Dendritic cell treated with granulocyte-macrophage colony-stimulating factor and Interleukin-4, amounts not matched to agents 40 ng/mL and 50 ng/mL, for 4 days (primary cell): ENCODE results near the gene MEX3B.

Source experiments
- H3K27ac Mint-ChIP-seq: one replicate; pipeline ENCODE4 v1.8.0; 2022; ENCODE audit warnings: mild to moderate bottlenecking, mixed read lengths
- H3K27me3 Mint-ChIP-seq: one replicate; pipeline ENCODE4 v1.8.0; 2022; ENCODE audit warnings: mild to moderate bottlenecking, mixed read lengths
- H3K36me3 Mint-ChIP-seq: one replicate; pipeline ENCODE4 v1.8.0; 2022; ENCODE audit warnings: low read depth, mixed read lengths
- H3K4me1 Mint-ChIP-seq: one replicate; pipeline ENCODE4 v1.8.0; 2022; ENCODE audit warnings: low read depth, mixed read lengths
- H3K4me3 Mint-ChIP-seq: one replicate; pipeline ENCODE4 v1.8.0; 2022; ENCODE audit warnings: mild to moderate bottlenecking, moderate library complexity, mixed read lengths
- H3K9me3 Mint-ChIP-seq: one replicate; pipeline ENCODE4 v1.8.0; 2022; ENCODE audit warnings: mixed read lengths
- intact Hi-C: fragments of 100-400 bp; cut with micrococcal nuclease; formaldehyde crosslinking; loops from one replicate; pipeline ENCODE4 v1.15.0; 2022

Gene MEX3B

DNA sequence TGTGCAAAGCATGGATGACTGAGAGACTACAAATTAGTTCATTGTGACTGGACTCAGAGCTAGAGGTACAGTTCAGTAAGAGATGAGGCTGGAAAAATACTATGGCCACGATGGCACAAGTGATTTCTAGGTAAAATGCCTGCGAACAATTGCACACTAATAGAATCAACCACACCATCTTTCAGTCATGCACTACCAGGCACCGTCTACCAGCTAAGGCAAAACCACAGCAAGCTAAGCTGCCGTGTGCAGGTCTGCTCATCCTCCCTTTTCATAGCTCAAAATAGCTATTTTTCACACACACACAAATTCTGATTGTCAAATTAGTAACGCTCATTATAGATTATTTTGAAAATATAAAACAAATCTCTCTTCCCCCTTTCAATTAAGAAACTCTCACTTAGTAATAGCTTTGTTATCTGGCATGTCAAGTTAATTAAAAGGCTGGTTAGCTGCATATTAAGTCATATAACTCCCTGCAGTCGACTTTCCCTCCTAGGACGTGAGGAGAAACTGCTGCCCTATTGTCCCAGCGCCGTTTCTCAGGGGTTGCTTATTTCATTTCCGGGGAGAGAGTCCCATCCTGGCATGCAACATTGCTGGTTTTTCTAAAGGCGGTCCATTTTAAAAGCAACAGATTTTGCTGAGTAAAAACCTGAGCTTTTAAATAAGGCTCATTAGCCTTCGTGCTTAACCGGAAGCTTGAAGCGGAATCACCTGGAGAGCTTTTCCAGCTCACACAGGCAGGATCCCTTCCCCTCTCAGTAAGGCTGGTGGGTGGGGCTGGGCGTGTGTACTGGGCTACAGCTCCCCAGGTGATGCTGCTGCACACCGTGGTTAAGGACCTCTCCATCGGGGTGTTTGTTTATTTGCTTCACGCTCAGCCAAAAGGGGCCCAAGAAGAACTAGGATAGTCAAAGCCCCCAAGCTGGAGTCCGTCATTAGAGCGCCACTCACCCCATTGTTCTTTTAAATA is 16.9 kb upstream of the MEX3B start:
- H3K36me3 Mint-ChIP-seq = no peaks in the 10 kb centered on the region
- intact Hi-C loops = no loop called here
- H3K4me1 Mint-ChIP-seq = no peaks in the 10 kb centered on the region
- no peak overlapping the region for H3K27ac Mint-ChIP-seq
- no peaks in the 10 kb centered on the region for H3K9me3 Mint-ChIP-seq
- H3K27me3 Mint-ChIP-seq = peaks cover 36% of the 10 kb centered on the region
- no peak overlapping the region for H3K4me3 Mint-ChIP-seq

DNA sequence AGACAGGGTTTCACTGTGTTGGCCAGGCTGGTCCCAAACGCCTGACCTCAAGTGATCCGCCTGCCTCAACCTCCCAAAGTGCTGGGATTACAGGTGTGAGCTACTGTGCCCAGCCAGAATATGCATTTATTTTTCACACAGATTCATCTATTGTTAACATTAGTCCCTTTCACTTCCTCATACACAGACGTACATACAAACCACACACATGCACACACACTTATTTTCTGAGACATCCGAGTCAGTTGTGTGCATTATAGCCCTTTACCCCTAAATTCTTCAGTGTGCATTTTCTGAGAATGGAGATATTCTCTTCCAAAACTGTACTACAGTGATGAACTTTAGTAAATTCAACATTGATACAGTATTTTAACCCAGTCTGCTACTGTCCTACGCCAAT is 15.0 kb upstream of the MEX3B start:
- H3K9me3 Mint-ChIP-seq = no peaks in the 10 kb centered on the region
- no peaks in the 10 kb centered on the region for H3K4me1 Mint-ChIP-seq
- H3K27me3 Mint-ChIP-seq = peaks cover 47% of the 10 kb centered on the region
- H3K36me3 Mint-ChIP-seq = no peaks in the 10 kb centered on the region
- H3K4me3 Mint-ChIP-seq = no peak overlapping the region
- no peak overlapping the region for H3K27ac Mint-ChIP-seq
- intact Hi-C loops = no loop called here

DNA sequence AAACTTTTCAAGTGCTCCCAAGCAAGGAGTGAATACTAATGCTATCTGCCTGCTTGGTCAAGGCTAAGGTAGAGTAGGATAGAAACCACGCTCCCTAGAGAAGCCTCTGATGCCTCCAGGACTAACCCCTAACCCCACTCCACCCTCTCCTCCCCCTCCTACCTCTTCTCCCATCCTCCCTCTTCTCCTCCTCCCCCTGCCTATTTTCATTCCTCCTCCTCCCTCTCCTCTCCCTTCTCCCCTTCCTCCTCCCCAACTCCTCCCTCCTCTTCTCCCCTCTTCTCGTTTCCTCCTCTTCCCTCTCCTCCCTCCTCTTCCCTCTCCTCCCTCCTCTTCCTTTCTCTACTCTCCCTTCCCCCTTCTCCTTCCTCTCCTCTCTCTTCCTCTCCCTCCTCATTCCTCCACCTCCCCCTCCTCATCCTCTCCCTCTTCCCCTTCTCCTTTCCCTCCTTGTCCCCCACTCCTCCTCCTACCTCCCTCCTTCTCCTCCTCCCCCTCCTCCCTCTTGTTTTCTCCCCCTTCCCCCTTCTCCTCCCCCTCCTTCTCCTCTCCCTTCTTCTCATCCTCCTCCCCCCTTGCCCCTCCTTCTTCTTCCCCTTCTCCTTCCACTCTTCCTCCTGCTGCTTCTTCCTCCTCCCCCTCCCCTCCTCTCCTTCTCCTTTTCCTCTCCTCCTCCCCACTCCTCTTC is 12.8 kb upstream of the MEX3B start:
- H3K27me3 Mint-ChIP-seq = peaks cover 40% of the 10 kb centered on the region
- H3K9me3 Mint-ChIP-seq = no peaks in the 10 kb centered on the region
- no peaks in the 10 kb centered on the region for H3K36me3 Mint-ChIP-seq
- intact Hi-C loops = no loop called here
- no peak overlapping the region for H3K27ac Mint-ChIP-seq
- H3K4me1 Mint-ChIP-seq = no peaks in the 10 kb centered on the region
- no peak overlapping the region for H3K4me3 Mint-ChIP-seq

DNA sequence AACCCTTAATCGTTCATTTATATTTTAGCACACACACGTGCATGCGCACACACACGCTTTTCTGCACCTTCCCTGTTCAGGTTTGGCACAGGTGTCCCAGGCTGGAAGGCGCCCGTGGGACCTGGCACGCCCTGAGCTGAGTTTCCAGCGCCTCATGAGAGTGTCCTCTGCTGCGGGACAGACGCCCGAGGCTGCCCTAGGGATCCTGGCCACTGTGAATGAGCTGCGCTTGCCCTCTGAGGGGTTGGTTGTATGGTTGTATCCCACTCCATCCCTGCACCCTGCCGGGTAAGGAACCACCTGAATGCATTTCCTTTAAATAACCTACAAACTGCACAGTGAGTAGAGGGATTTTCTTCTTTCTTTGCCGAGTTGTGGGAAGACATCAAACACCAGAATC is 12.2 kb upstream of the MEX3B start:
- no peaks in the 10 kb centered on the region for H3K4me1 Mint-ChIP-seq
- H3K27ac Mint-ChIP-seq = no peak overlapping the region
- H3K36me3 Mint-ChIP-seq = no peaks in the 10 kb centered on the region
- H3K4me3 Mint-ChIP-seq = no peak overlapping the region
- intact Hi-C loops = no loop called here
- H3K9me3 Mint-ChIP-seq = no peaks in the 10 kb centered on the region
- peaks cover 38% of the 10 kb centered on the region for H3K27me3 Mint-ChIP-seq

DNA sequence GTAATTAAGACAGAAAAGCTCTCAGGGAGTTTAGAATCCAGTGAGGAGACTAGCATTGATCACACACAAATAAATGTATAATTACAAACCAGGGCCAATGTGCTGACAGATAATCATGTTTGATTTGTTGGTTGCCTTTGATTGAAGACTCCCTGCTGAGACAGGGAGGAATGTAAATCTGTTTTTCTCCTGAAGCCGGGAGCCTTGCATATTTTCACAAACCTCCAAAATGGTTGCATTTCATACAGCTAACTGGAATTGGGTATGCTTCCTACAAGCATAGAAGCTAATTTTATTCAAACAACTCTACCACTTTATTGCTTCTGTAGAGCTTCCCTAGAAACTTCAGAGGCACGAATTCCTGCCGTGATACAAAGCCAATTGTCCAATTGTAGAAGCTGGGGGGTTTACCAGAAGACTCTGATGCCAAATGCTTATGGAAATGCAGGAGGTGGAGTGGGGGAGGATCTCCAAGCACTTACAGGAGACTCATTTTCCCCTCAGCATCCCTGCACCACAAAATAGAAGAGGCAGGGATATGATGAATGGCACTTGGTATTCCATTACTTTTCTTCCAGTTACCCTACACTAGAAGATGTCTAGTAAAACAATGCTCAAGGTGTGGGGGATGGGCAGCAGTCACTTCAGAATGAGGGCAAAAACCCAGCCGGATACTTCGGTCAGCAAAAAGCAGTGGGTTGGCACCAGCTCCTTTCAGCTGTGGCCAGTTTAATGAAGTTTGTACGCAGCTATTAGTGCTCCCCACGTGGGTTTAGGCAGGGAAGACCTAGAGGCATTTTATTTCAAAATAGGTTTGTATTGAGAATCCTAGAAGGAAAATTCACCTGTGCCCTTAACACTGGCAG is 11.4 kb upstream of the MEX3B start:
- Mint-ChIP-seq H3K9me3 (no peaks in the 10 kb centered on the region), H3K27me3 (peaks cover 34% of the 10 kb centered on the region), H3K36me3 (no peaks in the 10 kb centered on the region), H3K4me1 (no peaks in the 10 kb centered on the region), H3K4me3 (no peak overlapping the region), H3K27ac (no peak overlapping the region)
- intact Hi-C loops = no loop called here

DNA sequence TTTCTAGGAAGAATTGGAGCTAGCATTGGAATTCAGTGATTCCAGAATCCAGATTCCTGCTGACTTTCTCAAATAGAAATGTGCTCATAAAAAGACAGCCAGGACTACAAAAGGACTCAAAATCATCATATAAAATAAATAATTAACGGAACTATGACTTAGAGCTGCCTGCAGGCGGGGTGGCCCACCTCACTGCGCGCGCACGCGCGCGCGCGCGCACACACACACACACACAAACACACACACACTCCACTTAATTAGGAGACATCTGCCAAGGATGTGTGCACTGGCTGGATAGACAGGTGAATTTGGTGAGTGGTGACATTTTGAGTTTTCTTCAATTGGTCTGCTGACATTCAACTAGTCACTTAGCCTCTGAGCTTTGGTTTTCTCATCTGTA is 6.9 kb upstream of the MEX3B start:
- Mint-ChIP-seq H3K4me1 (peaks cover 3% of the 10 kb centered on the region), H3K4me3 (no peak overlapping the region), H3K36me3 (no peaks in the 10 kb centered on the region), H3K27ac (no peak overlapping the region), H3K27me3 (peaks cover 35% of the 10 kb centered on the region), H3K9me3 (no peaks in the 10 kb centered on the region)
- intact Hi-C loops = no loop called here

DNA sequence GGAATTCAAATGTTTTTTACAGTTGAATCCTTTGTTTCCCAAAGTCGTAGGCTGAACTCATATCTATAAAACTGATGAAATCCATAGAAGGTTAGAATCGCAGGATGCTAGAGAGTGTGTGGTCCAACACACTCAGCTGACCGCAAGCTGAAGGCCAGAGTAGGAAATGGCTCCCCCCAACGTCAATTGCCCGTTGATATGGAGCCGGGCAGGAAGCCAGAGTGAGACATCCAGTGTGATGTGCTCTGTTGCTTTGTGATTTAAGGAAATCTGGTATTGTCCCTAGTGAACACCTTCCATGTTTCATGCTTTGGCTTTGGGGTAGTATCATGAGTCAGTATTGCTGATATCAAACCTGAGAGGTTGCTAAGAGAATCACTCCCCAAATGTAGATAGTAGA is 5.8 kb upstream of the MEX3B start:
- Mint-ChIP-seq H3K27me3 (peaks cover 31% of the 10 kb centered on the region), H3K9me3 (no peaks in the 10 kb centered on the region), H3K4me1 (peaks cover 8% of the 10 kb centered on the region), H3K27ac (no peak overlapping the region), H3K4me3 (no peak overlapping the region), H3K36me3 (peaks cover 1% of the 10 kb centered on the region)
- intact Hi-C loops = no loop called here

DNA sequence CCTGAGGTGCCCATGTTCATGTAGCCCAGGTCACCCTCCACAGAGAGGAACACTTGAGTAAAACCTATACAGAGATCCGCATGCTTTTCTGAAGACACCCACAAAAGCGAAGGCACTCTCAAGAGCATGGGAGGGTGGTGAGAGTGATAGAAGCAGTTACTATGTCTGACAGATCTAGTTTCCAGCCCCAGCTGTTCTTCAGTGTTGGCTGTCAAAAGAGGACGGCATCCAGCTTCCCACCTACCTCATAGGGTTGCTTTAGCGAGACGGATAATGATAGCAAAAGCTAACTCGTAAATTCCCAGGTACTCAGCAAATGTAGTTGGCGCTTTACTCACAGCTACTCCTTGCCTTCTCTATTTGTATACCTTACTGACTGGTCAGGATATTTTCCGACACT is 3.0 kb upstream of the MEX3B start:
- Mint-ChIP-seq H3K36me3 (peaks cover 24% of the 10 kb centered on the region), H3K27me3 (peaks cover 29% of the 10 kb centered on the region), H3K9me3 (no peaks in the 10 kb centered on the region), H3K27ac (no peak overlapping the region), H3K4me3 (no peak overlapping the region), H3K4me1 (peaks cover 20% of the 10 kb centered on the region)
- intact Hi-C loops = loop anchor here (5.0 to 10.0 kb wide), 2 partner anchors 102 to 496 kb away; partner anchors contain the start of gene RPS17

DNA sequence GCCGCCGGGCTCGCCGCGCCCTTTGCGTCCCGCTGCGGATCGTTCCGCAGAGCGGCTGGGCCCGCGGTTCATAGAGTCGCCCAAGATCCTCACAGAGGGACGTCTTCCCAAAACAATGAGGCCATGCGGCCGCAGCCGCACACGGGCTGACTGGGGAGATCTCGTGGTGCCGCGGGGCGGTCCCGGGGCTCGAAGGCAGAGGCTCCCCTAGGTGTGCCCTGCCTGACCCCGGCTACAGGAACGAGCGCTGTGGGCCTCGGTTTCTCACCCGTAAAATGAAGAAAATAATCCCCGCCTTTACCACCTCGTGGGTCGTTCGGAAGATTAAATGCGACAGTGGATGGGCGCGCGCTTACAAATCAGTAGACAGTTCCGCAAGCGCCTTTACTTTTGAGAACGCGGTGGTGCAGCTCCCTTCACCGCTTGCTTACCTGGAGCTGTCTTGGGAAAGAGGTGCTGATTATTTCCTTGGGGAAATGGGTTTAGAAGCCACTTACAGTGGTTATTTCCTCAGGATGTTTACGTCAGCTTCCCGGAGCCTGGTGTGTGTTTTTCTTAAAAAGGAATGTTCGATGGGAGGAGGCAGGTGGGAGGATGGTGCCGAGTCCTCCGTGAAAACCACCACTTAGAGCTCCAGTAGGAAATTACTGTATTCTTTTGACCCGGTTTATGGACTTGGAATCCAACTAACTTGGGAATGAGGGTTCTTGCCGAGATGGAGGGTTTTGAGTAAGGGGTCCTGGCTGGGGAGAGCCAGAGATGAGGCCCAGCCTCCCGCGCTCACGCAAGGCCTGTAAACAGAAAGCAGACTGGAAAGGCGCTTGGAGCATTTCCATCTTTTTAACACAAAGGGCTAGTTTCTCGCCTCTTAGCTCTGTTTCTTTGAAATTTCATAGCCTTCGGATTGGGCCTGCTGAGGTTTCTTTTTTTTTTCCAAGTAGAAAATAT is 1.9 kb upstream of the MEX3B start:
- peaks cover 28% of the 10 kb centered on the region for H3K4me1 Mint-ChIP-seq
- H3K27me3 Mint-ChIP-seq = peaks cover 31% of the 10 kb centered on the region
- H3K4me3 Mint-ChIP-seq = peak overlapping the region; percentile 82
- peak overlapping the region; percentile 99 for H3K27ac Mint-ChIP-seq
- peaks cover 35% of the 10 kb centered on the region for H3K36me3 Mint-ChIP-seq
- intact Hi-C loops = loop anchor here (2.0 to 10.0 kb wide), 3 partner anchors 100 to 567 kb away; partner anchors contain the start of gene RPS17
- H3K9me3 Mint-ChIP-seq = no peaks in the 10 kb centered on the region

DNA sequence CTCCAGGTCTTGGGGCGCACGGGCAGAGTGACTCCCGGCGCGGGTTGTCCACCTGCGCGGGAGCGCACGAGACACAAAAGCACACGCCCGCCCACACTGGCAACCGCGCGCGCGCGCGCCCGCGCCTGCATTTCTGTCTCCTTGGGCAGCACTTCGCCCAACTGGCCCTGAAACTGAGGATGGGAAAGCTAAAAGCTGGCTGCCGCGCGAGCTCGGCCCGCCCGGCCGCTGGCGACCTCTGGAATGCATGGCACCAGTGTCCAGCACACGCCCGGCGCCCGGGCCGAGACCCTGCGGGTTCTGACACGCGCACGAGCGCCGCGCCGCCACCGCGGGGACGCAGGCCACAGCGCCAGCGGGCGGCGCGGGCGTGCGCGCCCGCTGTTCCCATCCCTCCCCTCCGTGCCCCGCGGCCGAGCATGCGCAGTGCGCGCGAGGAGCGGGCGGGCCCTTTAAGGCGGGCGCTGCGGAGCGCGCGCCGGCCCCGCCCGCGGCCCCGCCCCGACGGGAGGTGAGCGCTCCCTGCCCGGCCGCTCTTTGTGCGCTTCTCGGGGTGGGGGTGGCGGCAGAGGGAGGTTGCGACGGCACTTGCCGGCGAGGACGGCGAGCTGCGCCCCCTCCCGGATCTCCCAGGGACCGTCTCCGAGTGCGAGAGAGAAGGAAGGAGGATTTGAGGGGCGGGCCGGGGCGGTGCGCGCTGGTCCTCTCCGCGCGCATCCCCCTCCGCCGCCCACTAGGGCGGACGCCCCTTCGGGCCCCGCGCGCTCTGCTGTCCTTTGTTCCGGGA is 1.0 kb upstream of the MEX3B start:
- H3K4me3 Mint-ChIP-seq = peak overlapping the region; percentile 93
- intact Hi-C loops = loop anchor here (2.0 to 10.0 kb wide), 3 partner anchors 100 to 566 kb away; partner anchors contain the start of gene RPS17
- peaks cover 29% of the 10 kb centered on the region for H3K27me3 Mint-ChIP-seq
- peak overlapping the region; percentile 99 for H3K27ac Mint-ChIP-seq
- H3K9me3 Mint-ChIP-seq = no peaks in the 10 kb centered on the region
- H3K36me3 Mint-ChIP-seq = peaks cover 39% of the 10 kb centered on the region
- peaks cover 28% of the 10 kb centered on the region for H3K4me1 Mint-ChIP-seq

DNA sequence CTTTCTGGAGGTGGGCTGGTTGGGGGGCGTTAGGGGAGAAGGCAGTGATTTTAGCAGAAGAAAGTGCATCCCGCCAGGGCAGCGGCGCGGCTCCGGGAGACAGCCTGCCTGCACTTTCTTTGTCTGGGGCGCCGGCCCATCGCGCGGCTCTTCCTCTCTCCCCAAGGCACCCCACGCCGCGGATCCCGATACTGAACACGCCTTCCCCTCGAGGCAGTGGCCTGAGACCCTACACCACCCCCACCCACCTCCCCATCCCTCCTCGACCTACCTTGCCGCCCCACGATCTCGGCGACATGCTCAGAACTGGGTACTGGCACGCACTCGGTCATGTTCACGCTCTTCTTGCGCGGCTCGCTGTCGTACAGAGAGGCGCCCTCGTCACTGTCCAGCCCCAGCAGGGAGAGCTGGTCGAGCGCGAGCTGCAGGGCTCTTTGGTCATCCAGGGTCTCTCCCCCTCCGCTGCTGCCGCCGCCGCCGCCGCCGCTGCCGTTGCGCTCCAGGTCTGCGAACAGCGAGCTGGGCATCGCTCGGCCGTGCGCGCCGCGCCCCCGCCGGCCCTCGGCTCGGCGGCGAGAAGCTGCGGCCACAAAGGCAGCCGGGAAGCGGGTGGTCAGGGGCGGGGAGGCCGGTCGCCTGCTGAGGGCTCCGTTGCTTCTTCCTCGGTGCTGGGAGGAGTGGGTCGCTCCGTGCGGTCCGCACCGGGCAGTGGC is 483 bp downstream of the MEX3B start:
- intact Hi-C loops = loop anchor here (5.0 to 10.0 kb wide), 2 partner anchors 98 to 499 kb away; partner anchors contain the start of gene RPS17
- Mint-ChIP-seq H3K36me3 (peaks cover 39% of the 10 kb centered on the region), H3K4me1 (peaks cover 38% of the 10 kb centered on the region), H3K9me3 (no peaks in the 10 kb centered on the region), H3K27me3 (peaks cover 29% of the 10 kb centered on the region), H3K4me3 (peak overlapping the region; percentile 93), H3K27ac (peak overlapping the region; percentile 99)
